Measurements from ENCODE around the gene PRAME. TPM values are rescaled to one million over a fixed set of nuclear protein-coding genes. Genes with fewer than 3 reads are reported as not detected.

The PRAME gene
- total and polyA plus RNA-seq, 2 of the 13 experiments (the other 11 are each of a cell fraction or from before 2014, with no cell fraction given): 0.11 to 0.83 TPM

DNA sequence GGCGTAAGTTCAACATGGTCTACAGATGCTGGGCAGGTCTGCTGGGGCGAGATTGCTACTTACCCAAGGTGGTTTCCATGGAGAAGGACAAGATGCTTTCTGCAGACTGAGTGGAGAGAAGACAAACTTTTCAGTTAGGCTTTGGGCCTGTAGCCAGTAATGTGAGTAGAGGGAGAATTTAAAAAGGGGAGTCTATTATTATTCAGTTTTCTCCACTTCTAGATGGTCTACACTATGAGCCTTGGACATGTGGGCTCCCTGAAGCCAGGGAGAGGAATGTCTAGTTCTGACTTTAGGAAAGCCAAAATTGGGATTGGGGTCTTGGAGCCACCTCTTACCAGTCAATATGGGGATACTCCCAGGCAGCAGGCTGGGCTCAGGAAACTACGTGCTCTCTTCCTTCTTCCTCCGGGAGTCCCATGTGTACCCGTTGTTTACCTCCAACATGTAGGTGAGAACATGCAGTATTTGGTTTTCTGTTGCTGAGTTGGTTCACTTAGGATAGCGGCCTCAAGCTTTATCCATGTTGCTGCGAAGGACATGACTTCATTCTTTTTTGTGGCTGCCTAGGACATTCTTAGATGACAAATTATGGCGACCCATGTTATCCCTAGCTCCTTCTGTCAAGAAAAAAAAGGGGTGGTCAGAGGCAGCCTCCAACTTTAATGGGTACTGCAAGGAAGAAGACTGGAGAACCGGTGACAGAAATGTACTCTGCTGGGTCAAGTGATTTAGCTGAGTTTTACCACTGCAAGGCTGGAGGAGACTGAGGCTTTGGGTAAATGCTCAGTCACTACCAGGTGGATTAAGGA, 24.3 kb downstream of the PRAME start (continued):
- TF ChIP-seq, protein P1, sequence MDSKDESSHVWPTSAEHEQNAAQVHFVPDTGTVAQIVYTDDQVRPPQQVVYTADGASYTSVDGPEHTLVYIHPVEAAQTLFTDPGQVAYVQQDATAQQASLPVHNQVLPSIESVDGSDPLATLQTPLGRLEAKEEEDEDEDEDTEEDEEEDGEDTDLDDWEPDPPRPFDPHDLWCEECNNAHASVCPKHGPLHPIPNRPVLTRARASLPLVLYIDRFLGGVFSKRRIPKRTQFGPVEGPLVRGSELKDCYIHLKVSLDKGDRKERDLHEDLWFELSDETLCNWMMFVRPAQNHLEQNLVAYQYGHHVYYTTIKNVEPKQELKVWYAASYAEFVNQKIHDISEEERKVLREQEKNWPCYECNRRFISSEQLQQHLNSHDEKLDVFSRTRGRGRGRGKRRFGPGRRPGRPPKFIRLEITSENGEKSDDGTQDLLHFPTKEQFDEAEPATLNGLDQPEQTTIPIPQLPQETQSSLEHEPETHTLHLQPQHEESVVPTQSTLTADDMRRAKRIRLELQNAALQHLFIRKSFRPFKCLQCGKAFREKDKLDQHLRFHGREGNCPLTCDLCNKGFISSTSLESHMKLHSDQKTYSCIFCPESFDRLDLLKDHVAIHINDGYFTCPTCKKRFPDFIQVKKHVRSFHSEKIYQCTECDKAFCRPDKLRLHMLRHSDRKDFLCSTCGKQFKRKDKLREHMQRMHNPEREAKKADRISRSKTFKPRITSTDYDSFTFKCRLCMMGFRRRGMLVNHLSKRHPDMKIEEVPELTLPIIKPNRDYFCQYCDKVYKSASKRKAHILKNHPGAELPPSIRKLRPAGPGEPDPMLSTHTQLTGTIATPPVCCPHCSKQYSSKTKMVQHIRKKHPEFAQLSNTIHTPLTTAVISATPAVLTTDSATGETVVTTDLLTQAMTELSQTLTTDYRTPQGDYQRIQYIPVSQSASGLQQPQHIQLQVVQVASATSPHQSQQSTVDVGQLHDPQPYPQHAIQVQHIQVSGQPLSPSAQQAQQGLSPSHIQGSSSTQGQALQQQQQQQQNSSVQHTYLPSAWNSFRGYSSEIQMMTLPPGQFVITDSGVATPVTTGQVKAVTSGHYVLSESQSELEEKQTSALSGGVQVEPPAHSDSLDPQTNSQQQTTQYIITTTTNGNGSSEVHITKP (CRISPR knock-in tag; IDR thresholded peaks at IDR 0.05; ENCODE audit: low read depth): no peak
- TF ChIP-seq SP1 (IDR thresholded peaks at IDR 0.05) (no peak), SP1 (CRISPR knock-in tag; IDR thresholded peaks at IDR 0.05) (no peak), U2AF1 (optimal IDR thresholded peaks at IDR 0.05; ENCODE audit: low read depth, low read length) (no peak), ZNF350 (CRISPR knock-in tag; IDR thresholded peaks at IDR 0.05; ENCODE audit: borderline replicate concordance, low read depth) (no peak), KAT8 (CRISPR knock-in tag; IDR thresholded peaks at IDR 0.05) (no peak), SIX1 (CRISPR knock-in tag; IDR thresholded peaks at IDR 0.05; ENCODE audit: borderline replicate concordance) (no peak), SNRNP70 (IDR thresholded peaks at IDR 0.05; ENCODE audit: low read depth, low read length) (no peak), ZBTB1 (CRISPR knock-in tag; IDR thresholded peaks at IDR 0.05; ENCODE audit: borderline replicate concordance) (no peak)

DNA sequence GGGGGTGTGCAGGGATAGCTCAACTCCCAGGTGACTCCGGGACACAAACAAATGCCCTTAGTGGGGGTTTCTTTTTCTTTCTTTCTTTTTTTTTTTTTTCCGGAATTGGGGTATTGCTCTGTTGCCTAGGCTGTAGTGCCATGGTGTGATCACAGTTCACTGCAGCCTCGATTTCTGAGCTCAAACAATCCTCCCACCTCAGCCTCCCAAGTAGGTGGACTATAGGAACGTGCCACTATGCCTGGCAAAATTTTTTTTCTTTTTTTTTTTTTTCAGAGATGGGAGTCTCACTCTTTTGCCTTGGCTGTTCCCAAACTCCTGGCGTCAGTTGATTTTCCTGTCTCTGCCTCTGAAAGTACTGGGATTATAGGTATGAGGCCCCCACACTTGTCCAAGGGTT, 25.2 kb downstream of the PRAME start:
- ChIA-PET POLR2A (no interaction called here), CTCF (ENCODE audit: low intra/inter-chr PET ratio, low total read pairs) (no interaction called here)
- no TSS peak for BruUV-seq (replicated peaks)
- Histone ChIP-seq H3K36me3 (replicated peaks in 1 of 2; ENCODE audit: control insufficient read depth in 1 of 2, insufficient read depth in 2 of 2, low read length in 2 of 2) (no peaks in the 10 kb centered on the region), H3K27me3 (ENCODE audit: control insufficient read depth in 1 of 2, insufficient read depth in 2 of 2, low read length in 2 of 2) (0 out of 5 replicates have a peak, but pooled peaks cover 0 to 3% of the 10 kb centered on the region in 2 experiments), H3K9me3 (ENCODE audit: low read length) (no peaks in the 10 kb centered on the region), H4K20me1 (ENCODE audit: insufficient read depth, low read length) (no peaks in the 10 kb centered on the region), H2AFZ (ENCODE audit: low read length) (no peak overlapping the region), H3K4me1 (ENCODE audit: insufficient read depth, low read length) (no peaks in the 10 kb centered on the region), H3K4me3 (replicated peaks in 1 of 3; ENCODE audit: insufficient read depth in 1 of 3, low read depth in 2 of 3, low read length in 3 of 3) (no peak overlapping the region), H3K4me2 (ENCODE audit: low read depth, low read length) (no peak overlapping the region), H3K9ac (ENCODE audit: insufficient read depth, low read depth, low read length) (no peak overlapping the region), H3K79me2 (ENCODE audit: insufficient read depth, low read length) (no peaks in the 10 kb centered on the region), H3K27ac (ENCODE audit: extremely low read length, insufficient read depth, low read length) (no peak overlapping the region)
- no peak for ATAC-seq
- FAIRE-seq: no peak
- in situ Hi-C loops (cut with HindIII; ENCODE audit: extremely low pct_ligation_motif_present, low pct_unique_long_range_greater_than_20kb) (no loop called here), intact Hi-C loops (cut with micrococcal nuclease; ENCODE audit: unreplicated experiment) (no loop called here)
- no peak for DNase-seq (ENCODE audit: low spot score)
- WGBS (ENCODE audit: low lambda C conversion rate): 15% methylated on average over 5 of the region's 5 CpGs
- TF ChIP-seq ZNF224 (CRISPR knock-in tag; IDR thresholded peaks at IDR 0.05) (no peak), ZNF674 (CRISPR knock-in tag; IDR thresholded peaks at IDR 0.05; ENCODE audit: low read depth) (no peak), ZSCAN30 (CRISPR knock-in tag; IDR thresholded peaks at IDR 0.05) (no peak), HOXD1 (CRISPR knock-in tag; IDR thresholded peaks at IDR 0.05) (no peak), ZNF572 (CRISPR knock-in tag; IDR thresholded peaks at IDR 0.05) (no peak), ERF (CRISPR knock-in tag; IDR thresholded peaks at IDR 0.05) (no peak), FOXJ3 (CRISPR knock-in tag; IDR thresholded peaks at IDR 0.05; ENCODE audit: borderline replicate concordance) (no peak), MAFF (IDR thresholded peaks at IDR 0.05; ENCODE audit: low read depth, low read length) (no peak), ZNF557 (CRISPR knock-in tag; IDR thresholded peaks at IDR 0.05) (no peak)
- TF ChIP-seq, protein P2, sequence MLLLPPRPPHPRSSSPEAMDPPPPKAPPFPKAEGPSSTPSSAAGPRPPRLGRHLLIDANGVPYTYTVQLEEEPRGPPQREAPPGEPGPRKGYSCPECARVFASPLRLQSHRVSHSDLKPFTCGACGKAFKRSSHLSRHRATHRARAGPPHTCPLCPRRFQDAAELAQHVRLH (CRISPR knock-in tag; IDR thresholded peaks at IDR 0.05; ENCODE audit: borderline replicate concordance, low read depth): no peak

Measured in HepG2 (cell line).